HEK293T (cell line): ENCODE results near the gene CAST.

Experiments used
- CTCF ChIA-PET: fragments of 350-600 bp; formaldehyde crosslinking; extraction: SDS; loops from one replicate; lab custom pipeline; 2021; ENCODE audit warnings: antibody characterized with exemption, inconsistent platforms; lab: Yijun Ruan, JAX
- POLR2A ChIA-PET: fragments of 350-600 bp; formaldehyde crosslinking; extraction: SDS; loops from one replicate; lab custom pipeline; 2020; ENCODE audit warnings: antibody characterized with exemption, inconsistent platforms; lab: Yijun Ruan, JAX
- DNase-seq: peaks from one replicate; pipeline ENCODE4 v3.0.0; 2012; ENCODE audit warnings: mixed read lengths; ENCODE audit errors: extremely low spot score
- ARNT ChIP-seq: fragments of 450-650 bp; IDR thresholded peaks from 2 replicates; pipeline ENCODE4 v1.6.1; 2017; ENCODE audit warnings: mild to moderate bottlenecking
- BHLHE40 ChIP-seq: fragments of 450-650 bp; IDR thresholded peaks from 2 replicates; pipeline ENCODE4 v1.6.1; 2016; ENCODE audit warnings: mild to moderate bottlenecking, moderate library complexity, borderline replicate concordance
- CTBP1 ChIP-seq: fragments of 450-650 bp; IDR thresholded peaks from 2 replicates; pipeline ENCODE4 v1.6.1; 2016; ENCODE audit warnings: borderline replicate concordance
- ELF4 ChIP-seq: fragments of 450-650 bp; IDR thresholded peaks from 2 replicates; pipeline ENCODE4 v1.6.1; 2017; ENCODE audit warnings: antibody characterized with exemption
- FOXA1 ChIP-seq: fragments of 450-650 bp; IDR thresholded peaks from 2 replicates; pipeline ENCODE4 v1.6.1; 2016; ENCODE audit warnings: mild to moderate bottlenecking
- FOXK2 ChIP-seq: fragments of 450-650 bp; IDR thresholded peaks from 2 replicates; pipeline ENCODE4 v1.6.1; 2016; ENCODE audit warnings: mild to moderate bottlenecking
- FOXM1 ChIP-seq: fragments of 450-650 bp; IDR thresholded peaks from 2 replicates; pipeline ENCODE4 v1.6.1; 2017; ENCODE audit warnings: mild to moderate bottlenecking, borderline replicate concordance
- HDGF ChIP-seq: fragments of 450-650 bp; IDR thresholded peaks from 2 replicates; pipeline ENCODE4 v1.6.1; 2017; ENCODE audit warnings: antibody characterized with exemption, borderline replicate concordance
- L3MBTL2 ChIP-seq: fragments of 450-650 bp; conservative IDR thresholded peaks from 2 replicates; pipeline ENCODE4 v1.6.1; 2016; ENCODE audit warnings: mild to moderate bottlenecking
- LEF1 ChIP-seq: fragments of 450-650 bp; IDR thresholded peaks from 2 replicates; pipeline ENCODE4 v1.6.1; 2017; ENCODE audit warnings: mild to moderate bottlenecking, borderline replicate concordance
- NFRKB ChIP-seq: fragments of 450-650 bp; IDR thresholded peaks from 2 replicates; pipeline ENCODE4 v1.6.1; 2016; ENCODE audit warnings: mild to moderate bottlenecking, moderate library complexity
- PKNOX1 ChIP-seq: fragments of 450-650 bp; IDR thresholded peaks from 2 replicates; pipeline ENCODE4 v1.6.1; 2016
- SP1 ChIP-seq: fragments of 450-650 bp; IDR thresholded peaks from 2 replicates; pipeline ENCODE4 v1.6.1; 2017
- SUZ12 ChIP-seq: fragments of 450-650 bp; IDR thresholded peaks from 2 replicates; pipeline ENCODE4 v1.6.1; 2016; ENCODE audit warnings: mild to moderate bottlenecking
- TARDBP ChIP-seq: fragments of 450-650 bp; IDR thresholded peaks from 2 replicates; pipeline ENCODE4 v1.6.1; 2016
- ZNF384 ChIP-seq: fragments of 450-650 bp; IDR thresholded peaks from 2 replicates; pipeline ENCODE4 v1.6.1; 2016

CAST gene

GRCh38 chr5:96772111-96772510 is 109.9 kb downstream of the CAST start:
- no peak for DNase-seq
- TF ChIP-seq HDGF (no peak), BHLHE40 (no peak), PKNOX1 (no peak), SP1 (no peak), TARDBP (no peak), ZNF384 (no peak), CTBP1 (no peak), ARNT (no peak), LEF1 (no peak), L3MBTL2 (no peak), SUZ12 (no peak)
- ChIA-PET CTCF (no interaction called here), POLR2A (no interaction called here)

- ChIA-PET POLR2A (no interaction called here), CTCF (no interaction called here)
- no peak for DNase-seq
- TF ChIP-seq L3MBTL2 (no peak), FOXA1 (no peak), ELF4 (no peak), SP1 (no peak), ARNT (no peak), PKNOX1 (no peak), TARDBP (no peak), NFRKB (no peak), ZNF384 (no peak), SUZ12 (no peak), FOXK2 (no peak), CTBP1 (no peak), FOXM1 (no peak)
Observed at GRCh38 chr5:96772542-96772941, 110.4 kb downstream of the CAST start.

- POLR2A ChIA-PET: no interaction called here
- TF ChIP-seq FOXK2 (no peak), HDGF (no peak), ELF4 (no peak), BHLHE40 (no peak), LEF1 (no peak), FOXA1 (no peak), CTBP1 (no peak), ARNT (no peak), TARDBP (no peak), ZNF384 (no peak), L3MBTL2 (no peak), SUZ12 (no peak), NFRKB (no peak)
- CTCF ChIA-PET: no interaction called here
- no peak for DNase-seq
Observed at GRCh38 chr5:96775050-96775449, 112.9 kb downstream of the CAST start.

GRCh38 chr5:96775689-96776088 is 113.5 kb downstream of the CAST start:
- no peak for TF ChIP-seq ARNT
- no peak for TF ChIP-seq L3MBTL2
- TF ChIP-seq NFRKB: no peak
- no peak for TF ChIP-seq SP1
- no peak for TF ChIP-seq CTBP1
- no peak for TF ChIP-seq LEF1
- no peak for TF ChIP-seq BHLHE40
- TF ChIP-seq ZNF384: no peak
- no peak for TF ChIP-seq SUZ12
- CTCF ChIA-PET: no interaction called here
- POLR2A ChIA-PET: interaction anchor here (1.0 kb wide), 1 partner anchor 33 kb away, joined by 3 read pairs; the partner anchor contains the start of gene ERAP1
- DNase-seq: no peak

GRCh38 chr5:96776621-96777020 is 114.4 kb downstream of the CAST start:
- TF ChIP-seq L3MBTL2 (no peak), FOXM1 (no peak), BHLHE40 (no peak), HDGF (no peak), NFRKB (no peak), ELF4 (no peak), TARDBP (no peak), CTBP1 (no peak), FOXA1 (no peak), SP1 (no peak), ZNF384 (no peak), FOXK2 (no peak), SUZ12 (no peak), PKNOX1 (no peak), ARNT (no peak), LEF1 (no peak)
- CTCF ChIA-PET: interaction anchor here (0.6 kb wide), 1 partner anchor 84 kb away, joined by 4 read pairs; no protein-coding TSS in a partner anchor
- POLR2A ChIA-PET: interaction anchor here (1.0 kb wide), 1 partner anchor 32 kb away, joined by 3 read pairs; the partner anchor contains the start of gene ERAP1
- no peak for DNase-seq

GRCh38 chr5:96778409-96778808 is 116.2 kb downstream of the CAST start:
- CTCF ChIA-PET: no interaction called here
- no peak for DNase-seq
- TF ChIP-seq LEF1 (no peak), FOXM1 (no peak), HDGF (no peak), SP1 (no peak), PKNOX1 (no peak), TARDBP (no peak), ELF4 (no peak), SUZ12 (no peak), ZNF384 (no peak), CTBP1 (no peak), FOXK2 (no peak)
- POLR2A ChIA-PET: no interaction called here
